A549 (cell line): ENCODE measurements around the gene C19orf25.

Experiments
- CBX2 ChIP-seq: fragments of 200-600 bp; sonication (generic); IDR thresholded peaks from 2 replicates; pipeline ENCODE4 v1.6.1; 2016; ENCODE audit warnings: low read depth, mild to moderate bottlenecking, borderline replicate concordance
- CTCF ChIP-seq: fragments of >200 bp; sonication (Bioruptor Twin); formaldehyde crosslinking; IDR thresholded peaks from 3 replicates; pipeline ENCODE4 v1.5.1; 2016
- KDM1A ChIP-seq: fragments of 200-600 bp; sonication (generic); IDR thresholded peaks from 2 replicates; pipeline ENCODE4 v1.6.1; 2016; ENCODE audit warnings: low read depth, mild to moderate bottlenecking
- MAX ChIP-seq: IDR thresholded peaks from 2 replicates; pipeline ENCODE4 v1.6.1; 2012
- MYC ChIP-seq: IDR thresholded peaks from 2 replicates; pipeline ENCODE4 v1.6.1; 2012; ENCODE audit warnings: mild to moderate bottlenecking, inconsistent platforms, low read length, improper control_type of control experiment, borderline replicate concordance
- POLR2A ChIP-seq: IDR thresholded peaks from 2 replicates; pipeline ENCODE4 v1.6.1; 2012; ENCODE audit warnings: mild to moderate bottlenecking, low read length
- RCOR1 ChIP-seq: fragments of 150-350 bp; IDR thresholded peaks from 2 replicates; pipeline ENCODE4 v1.6.1; 2014; ENCODE audit warnings: antibody characterized with exemption, low read length, low read depth

GRCh38 chr19:1466461-1467214, 12.4 kb downstream of the C19orf25 start:
- TF ChIP-seq MAX (no peak), KDM1A (no peak), POLR2A (no peak), CBX2 (no peak), MYC (no peak), CTCF (no peak), RCOR1 (no peak)
